OCI-LY7 (cell line): Measurements from ENCODE around the gene TMCC1.

Experiments used
- EZH2phosphoT487 ChIP-seq: fragments of 200-600 bp; sonication (generic); IDR thresholded peaks from 2 replicates; pipeline ENCODE4 v1.6.1; 2018; ENCODE audit warnings: low read depth, borderline replicate concordance, mild to moderate bottlenecking, mixed run types, antibody characterized with exemption, low read length, moderate library complexity, mixed read lengths
- TF ChIP-seq, protein P1 (sequence below): fragments of 200-600 bp; sonication (generic); conservative IDR thresholded peaks from 2 replicates; pipeline ENCODE4 v1.5.1; 2014; ENCODE audit warnings: mild to moderate bottlenecking, antibody characterized with exemption, low read length, moderate library complexity, mixed read lengths

DNA sequence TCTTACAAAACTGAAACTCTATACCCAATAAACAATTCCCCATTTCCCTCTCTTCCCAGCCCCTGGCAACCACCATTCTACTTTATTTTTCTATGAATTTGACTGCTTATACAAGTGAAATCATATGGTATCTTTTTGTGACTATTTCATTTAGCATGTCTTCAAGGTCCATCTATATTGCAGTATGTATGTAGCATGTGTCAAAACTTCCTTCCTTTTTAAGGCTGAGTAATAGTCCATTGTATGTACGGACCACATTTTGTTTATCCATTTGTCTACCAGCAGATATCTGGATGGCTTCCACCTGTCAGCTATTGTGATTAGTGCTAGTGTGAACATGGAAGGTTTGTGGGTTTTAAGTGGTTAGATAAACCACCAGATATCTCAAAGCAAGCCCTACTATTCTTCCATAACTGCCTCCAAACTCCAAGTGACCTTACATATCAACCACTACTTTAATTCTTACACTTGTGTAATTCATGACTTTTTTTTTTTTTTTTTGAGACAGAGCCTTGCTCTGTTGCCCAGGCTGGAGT, 134.7 kb downstream of the TMCC1 start:
- TF ChIP-seq, protein P1, sequence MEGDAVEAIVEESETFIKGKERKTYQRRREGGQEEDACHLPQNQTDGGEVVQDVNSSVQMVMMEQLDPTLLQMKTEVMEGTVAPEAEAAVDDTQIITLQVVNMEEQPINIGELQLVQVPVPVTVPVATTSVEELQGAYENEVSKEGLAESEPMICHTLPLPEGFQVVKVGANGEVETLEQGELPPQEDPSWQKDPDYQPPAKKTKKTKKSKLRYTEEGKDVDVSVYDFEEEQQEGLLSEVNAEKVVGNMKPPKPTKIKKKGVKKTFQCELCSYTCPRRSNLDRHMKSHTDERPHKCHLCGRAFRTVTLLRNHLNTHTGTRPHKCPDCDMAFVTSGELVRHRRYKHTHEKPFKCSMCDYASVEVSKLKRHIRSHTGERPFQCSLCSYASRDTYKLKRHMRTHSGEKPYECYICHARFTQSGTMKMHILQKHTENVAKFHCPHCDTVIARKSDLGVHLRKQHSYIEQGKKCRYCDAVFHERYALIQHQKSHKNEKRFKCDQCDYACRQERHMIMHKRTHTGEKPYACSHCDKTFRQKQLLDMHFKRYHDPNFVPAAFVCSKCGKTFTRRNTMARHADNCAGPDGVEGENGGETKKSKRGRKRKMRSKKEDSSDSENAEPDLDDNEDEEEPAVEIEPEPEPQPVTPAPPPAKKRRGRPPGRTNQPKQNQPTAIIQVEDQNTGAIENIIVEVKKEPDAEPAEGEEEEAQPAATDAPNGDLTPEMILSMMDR, result no peak
- no peak for TF ChIP-seq EZH2phosphoT487
